ENCODE measurements around the gene FAM76A.
"Not testable (repeated sequence)": the region's sequence is repeated elsewhere in the genome, so short reads cannot be mapped to it uniquely, and the experiment has no call there.

The FAM76A gene

DNA sequence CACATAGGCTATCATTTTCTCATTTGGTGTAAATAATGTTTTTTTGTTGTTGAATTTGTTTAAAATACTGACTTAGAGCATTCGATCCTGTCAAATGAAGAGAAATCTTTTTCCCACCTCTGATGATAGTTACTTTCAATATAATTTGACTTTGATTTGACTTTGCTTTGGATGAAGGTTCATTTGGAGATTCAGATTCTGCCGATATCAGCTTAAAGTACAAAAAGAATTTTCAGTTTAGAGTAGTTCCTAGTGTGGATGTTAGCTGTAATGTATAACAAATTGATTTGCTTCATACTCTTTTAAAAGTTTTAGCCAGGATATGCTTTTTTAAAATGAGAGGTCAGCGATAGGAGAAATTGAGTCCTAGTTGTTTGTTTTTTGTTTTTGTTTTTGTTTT is 57.2 kb downstream of the FAM76A start:
- DNase-seq: no peak

DNA sequence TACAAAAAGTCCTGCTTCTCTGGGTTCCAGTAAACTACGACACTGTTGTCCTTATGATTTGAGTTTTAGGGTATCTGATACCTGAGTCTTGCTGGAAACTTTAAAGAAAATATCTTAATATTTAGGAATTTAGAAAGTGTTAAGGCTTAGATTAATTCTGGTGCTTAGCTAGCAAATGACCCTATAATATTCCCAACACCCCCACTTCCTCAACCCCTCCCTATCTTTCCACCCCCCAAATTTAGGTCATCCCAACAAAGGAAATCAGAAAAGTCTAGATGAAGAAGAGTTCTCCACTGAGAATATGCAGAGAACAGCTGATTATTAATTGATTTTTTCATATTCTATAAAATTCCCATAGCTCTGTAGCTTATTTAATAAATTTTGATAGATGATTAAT is 58.9 kb downstream of the FAM76A start:
- no peak for DNase-seq

DNA sequence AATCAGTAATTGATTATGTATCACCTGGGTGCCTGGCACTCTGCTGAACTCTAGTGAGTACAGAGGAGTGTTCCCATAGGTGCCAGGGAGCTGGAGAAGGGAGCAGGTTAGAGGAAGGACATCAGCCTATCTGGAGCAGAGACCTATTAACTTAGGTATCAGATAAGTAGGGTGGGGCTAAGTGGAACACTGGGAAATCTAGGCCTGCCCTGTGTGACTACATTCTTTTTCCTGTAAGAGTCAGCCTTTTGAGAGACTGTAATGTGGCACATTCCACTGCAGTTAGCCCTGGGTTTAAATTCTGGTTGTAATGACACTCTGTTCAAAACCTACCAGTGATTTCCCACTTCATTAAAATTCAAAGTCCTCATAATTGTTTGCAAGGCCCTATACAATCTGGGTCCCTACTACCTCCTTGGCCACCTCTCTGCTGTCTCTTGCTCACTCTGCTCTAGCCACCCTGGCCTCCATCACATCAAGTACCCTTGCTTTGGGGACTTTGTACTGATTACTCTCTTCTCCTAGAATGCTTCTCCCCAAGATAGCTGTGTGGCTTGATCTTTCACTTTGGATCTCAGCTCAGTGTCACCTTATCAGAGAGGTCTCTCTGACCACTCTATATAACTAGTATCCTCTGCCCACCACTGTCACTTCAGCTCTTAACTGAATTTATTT is 60.2 kb downstream of the FAM76A start:
- no peak for DNase-seq

DNA sequence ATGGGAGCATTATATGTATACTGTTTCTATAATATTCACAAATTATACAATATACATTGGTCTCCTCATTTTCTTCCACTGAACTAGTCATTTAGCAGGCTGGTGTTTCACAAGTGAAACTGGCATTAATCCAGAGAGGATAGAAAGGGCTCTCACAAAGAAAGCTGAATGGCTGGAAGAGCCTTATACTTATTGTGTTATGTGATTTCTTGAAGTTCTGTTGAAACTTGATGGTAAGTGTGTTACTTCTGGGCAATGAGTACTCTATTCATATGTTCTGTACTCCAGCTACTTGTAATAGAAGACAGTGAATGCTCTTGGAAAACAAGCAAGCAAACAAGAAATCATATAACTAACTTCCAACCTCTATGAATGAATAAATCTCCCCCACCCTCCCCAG is 62.1 kb downstream of the FAM76A start:
- DNase-seq: no peak

DNA sequence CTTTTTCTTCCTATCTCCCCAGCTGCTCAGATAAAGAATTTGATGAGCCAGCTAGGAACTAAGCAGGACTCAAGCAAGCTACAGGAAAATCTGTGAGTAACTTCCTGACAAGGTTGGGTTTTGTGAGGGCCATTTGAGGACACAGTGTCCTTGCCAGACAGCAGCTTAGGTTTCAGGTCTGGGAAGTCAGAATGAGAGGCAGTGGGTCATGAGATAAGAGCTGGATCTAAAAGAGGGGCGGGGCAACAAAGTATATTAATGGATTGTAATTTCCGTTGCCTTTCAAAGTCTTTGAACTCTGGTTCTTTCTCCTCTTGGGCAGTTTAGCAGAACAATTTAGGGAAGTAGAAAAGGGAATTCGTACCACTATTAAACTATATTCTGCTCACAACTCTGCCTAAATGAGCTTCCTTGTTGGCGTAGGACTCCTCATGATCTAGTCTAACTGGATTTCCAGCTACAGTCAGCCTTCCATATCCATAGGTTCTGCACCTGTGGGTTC is 63.8 kb downstream of the FAM76A start:
- no peak for DNase-seq

DNA sequence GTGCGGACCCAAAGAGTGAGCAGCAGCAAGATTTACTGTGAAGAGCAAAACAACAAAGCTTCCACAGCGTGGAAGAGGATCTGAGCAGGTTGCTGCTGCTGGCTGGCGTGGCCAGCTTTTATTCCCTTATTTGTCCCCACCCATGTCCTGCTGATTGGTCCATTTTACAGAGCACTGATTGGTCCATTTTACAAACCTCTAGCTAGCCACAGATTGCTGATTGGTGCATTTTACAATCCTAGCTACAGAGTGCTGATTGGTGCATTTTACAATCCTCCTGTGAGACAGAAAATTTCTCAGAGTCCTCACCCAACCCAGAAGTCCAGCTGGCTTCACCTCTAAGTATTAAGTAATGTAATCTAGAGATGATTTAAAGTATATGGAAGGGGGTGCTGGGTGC is 64.5 kb downstream of the FAM76A start:
- DNase-seq: not testable (repeated sequence)

DNA sequence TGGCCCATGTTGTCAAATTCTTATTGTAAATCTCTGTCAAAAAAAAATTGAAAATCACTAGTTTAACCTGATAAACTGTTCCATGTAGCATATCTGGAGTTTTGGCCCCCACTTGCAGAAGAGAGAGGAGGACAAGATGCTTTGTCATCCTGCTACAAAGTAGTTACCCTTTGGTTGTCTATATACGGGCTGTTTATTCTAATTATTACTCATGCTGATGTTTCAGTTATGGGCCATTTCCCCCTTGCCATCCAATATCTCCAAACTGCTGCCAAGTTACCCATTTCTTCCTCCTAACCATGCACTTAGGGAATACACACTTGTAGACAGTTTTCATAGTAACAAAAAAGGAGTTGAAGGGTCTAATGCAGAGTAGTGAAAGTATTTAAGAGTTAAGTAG is 69.8 kb downstream of the FAM76A start:
- DNase-seq: no peak

DNA sequence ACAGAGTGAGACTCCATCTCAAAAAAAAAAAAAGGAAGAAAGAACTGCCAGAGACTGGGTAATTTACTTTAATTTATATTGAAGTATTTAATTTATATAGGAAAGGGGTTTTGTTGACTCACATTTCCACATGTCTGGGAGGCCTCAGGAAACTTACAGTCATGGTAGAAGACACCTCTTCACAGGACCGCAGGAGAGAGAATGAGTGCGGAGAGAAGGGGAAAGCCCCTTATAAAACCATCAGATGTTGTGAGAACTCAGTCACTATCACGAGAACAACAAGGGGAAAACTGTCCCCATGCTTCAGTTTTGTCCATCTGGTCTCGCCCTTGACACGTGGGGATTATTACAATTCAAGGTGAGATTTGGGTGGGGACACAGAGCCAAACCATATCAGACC is 79.0 kb downstream of the FAM76A start:
- no peak for DNase-seq

DNA sequence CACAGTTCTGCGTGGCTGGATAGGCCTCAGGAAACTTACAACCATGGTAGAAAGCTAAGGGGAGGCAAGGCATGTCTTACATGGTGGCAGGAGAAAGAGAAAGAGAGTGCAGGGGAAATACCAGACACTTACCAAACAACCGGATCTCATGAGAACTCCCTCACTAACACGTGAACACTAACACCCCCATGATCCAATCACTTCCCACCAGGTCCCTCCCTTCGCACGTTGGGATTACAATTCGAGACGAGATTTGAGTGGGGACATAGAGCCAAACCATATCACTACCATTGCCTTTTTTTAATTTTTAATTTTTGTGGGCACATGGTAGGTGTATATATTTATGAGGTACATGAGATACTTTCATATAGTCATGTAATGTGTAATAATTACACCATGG is 81.0 kb downstream of the FAM76A start:
- DNase-seq: no peak

DNA sequence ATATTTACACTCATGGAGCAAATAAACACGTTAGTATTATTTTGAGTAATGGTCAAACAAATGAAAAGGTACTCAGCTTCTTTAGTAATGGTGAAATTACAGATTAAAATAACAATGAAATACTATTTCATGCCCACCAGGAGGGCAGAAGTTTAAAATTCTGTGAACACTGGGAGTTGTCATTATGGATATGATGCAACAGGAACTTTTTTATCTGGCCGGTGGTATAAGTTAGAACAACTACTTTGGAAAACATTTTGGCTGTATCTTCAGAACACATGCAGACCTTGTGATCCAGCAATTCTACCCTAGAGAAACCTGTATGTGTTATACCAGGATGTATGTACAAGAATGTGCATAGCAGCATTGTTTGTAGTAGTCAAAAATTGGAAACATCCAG is 81.6 kb downstream of the FAM76A start:
- no peak for DNase-seq

DNA sequence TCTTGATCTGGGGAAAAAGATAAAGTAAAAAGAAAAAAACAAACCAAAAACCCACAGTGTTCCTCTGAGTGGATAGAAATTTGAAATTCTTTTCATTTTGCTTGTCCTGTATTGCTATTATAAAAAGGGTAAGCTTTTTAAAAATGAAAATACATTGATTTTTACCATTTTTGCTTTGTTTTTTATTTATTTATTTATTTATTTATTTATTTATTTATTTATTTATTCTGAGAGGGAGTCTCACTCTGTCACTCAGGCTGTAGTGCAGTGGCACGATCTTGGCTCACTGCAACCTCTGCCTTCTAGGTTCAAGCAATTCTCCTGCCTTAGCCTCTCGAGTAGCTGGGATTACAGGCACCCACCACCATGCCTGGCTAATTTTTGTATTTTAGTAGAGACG is 82.4 kb downstream of the FAM76A start:
- not testable (repeated sequence) for DNase-seq

DNA sequence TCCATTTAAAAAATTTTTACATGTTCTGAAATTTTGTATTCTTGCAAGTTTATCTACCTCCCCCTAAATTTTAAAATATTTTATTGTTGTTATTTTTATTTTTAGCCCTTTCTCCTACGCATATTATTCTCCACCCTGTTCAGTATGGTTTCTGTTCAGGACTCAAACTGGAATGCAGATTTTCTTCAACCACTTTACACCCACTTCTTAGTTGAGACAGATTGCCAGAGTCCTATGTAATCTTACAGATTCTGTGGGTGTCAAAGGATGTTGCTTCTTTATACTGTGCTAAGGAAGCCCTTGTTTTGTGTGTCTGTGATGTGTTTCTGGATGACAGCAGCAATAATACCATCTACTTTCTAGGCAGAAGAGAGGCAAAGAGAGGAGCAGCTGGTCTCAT is 84.1 kb downstream of the FAM76A start:
- DNase-seq: no peak

DNA sequence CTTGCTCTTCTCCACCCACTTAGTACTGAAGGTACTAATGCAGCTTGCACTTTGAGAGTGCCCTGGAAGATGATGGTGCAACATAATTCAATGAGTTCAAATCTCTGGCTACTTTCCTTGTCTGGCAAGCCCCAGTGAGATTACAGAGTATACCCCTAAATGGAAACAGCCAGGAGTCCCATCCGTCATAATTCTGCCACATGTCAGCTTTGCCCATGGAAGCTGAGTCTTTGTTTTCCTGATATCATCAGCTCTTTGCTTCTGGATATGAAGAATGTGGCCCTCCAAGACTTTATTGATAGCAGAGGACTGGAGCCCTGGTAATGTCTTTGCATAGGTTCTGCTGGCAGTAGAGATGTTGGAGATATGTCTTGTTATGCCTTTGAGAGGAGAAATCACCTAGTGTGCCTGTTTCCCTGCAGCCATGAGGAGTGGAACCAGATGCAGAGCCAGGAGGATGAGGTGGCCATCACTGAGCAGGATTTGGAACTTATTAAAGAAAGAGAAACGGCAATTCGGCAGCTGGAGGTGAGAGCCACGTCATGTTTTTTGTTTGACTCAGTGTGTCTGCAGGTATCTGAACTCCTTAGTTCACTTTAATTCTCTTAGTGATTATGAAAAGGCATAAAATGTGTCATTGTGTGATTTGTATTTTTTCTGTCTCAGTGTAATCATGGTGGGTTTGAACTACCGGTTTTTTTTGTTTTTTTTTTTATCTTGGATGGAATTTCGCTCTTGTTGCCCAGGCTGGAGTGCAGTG is 86.2 kb downstream of the FAM76A start:
- DNase-seq: no peak
